NCI-H748 (cell line): ENCODE measurements around the gene DNAJB5.
A peak's percentile ranks its signal among the peaks of the same experiment; 100 is the strongest.
"Not testable (repeated sequence)": the region's sequence is repeated elsewhere in the genome, so short reads cannot be mapped to it uniquely, and the experiment has no call there.

Experiments used
- DNase-seq: peaks from one replicate; lab custom pipeline; 2025; ENCODE audit not compliant: unreplicated experiment; lab: John Stamatoyannopoulos, UW

Gene DNAJB5

DNA sequence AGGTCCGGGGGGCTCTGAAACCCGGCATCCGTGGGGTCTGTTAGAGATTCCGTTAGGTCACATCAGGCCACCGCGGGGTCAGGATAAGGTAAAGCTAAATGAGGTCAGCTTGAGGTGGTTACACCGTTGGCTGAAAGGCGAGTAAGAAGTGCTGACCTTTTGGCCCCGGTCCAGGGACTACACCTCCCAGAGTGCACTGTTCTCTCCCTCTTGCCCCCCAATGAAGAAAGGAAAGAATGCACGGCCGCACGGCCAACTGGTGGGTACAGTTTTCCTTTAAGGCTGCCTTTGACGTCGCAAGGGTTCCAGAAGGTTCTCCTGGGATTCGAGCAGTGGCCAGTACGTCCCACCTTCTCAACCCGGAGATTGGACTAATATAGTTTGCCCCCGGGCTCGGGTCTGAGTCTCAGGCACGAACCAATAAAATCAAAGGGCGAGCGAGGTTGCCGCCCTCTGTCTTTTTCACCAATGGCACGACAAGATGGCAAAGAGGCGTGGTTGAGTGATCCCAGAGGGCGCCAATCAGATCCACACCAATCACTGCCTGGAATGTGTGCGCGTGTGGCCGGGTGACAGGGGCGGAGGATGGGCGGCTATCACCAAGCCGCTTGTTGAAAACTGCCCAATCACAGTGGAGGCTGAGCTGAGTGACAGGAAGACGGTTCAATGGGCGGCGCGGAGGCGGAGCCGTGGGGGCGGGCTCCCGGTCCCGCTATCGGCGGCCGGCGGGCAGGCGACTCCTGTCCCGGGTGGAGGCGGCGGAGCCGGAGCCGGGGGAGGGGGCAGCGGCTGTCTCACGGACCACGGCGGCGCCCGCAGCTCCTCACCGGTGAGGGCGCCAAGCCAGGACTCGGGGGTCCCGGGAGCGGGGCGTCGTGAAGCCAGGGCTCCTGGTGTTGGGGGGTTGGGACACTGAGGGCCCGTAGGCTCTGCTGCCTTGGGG lies at the start of gene DNAJB5:
DNAJB5 (plus strand) TSS at position 743 of the 943 bp plus-strand sequence. CDS start 886 bp downstream, outside the sequence.
- peak; percentile 99 for DNase-seq

DNA sequence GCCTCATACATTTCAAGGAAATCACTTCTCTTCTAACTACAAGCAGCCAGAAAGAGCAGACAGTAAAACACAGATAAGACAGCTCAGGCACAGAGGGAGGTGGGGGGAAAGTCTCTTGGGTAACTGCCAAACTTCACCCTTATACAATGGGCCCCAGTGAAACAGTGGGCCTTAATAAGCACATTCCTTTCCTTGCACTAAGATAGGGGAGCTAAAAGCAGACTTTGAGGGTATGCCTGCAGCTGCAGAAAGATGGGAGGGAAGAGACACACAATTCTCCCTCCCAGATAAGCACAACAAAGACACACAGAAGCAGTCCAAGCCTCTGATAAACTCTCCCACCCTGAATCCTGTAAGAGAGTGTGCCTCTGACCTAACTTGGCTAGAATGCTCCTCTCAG lies 49.6 kb upstream of the DNAJB5 start:
- DNase-seq: not testable (repeated sequence)

DNA sequence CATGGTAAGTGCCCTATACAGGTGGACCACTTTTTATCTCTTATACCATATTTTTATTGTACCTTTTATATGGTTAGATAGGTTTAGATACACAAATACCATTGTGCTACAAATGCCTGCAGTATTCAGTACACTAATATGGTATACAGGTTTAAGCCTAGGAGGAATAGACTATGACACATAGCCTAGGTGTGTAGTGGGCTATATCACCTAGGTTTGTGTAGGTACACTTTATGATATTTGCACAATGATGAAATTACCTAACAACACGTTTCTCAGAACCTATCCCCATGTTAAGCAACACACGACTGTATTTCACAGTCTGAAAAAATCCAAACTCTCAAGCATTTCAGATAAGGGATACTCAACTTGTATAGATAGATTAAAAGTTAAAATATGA lies 41.1 kb upstream of the DNAJB5 start:
- no peak for DNase-seq

DNA sequence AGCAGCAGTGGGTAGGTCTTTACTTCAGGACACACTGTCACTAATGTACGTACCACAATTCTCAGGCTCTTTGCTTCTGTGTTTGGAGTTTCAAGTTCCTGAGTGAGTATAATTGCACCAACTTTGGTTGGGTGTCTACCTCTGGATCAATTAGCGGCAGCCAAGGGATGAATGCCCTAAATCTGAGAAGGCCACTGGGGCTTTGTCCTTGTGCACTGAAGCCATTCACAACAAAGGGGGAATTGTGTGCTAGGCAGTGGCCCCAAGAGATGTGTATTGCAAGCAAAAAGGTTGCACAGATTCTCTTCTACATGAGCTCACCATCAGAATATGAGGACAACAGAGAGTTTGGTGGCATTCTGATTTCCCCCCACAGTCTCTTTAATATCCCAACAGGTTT lies 35.3 kb upstream of the DNAJB5 start:
- no peak for DNase-seq

DNA sequence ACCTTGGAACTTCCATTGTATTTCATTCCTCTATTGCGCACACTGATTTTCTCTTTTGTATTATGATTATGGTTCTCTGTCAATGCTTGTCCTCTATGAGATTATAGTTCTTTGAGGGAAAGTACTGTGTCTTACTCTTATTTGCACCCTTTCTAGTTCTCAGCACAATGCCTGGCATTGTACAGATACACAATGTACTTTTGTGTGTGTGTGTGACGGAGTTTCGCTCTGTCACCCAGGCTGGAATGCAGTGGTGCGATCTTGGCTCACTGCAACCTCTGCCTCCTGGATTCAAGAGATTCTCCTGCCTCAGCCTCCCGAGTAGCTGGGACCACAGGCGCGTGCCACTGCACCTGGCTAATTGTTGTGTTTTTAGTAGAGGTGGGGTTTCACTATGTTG lies 33.5 kb upstream of the DNAJB5 start:
- DNase-seq: not testable (repeated sequence)

DNA sequence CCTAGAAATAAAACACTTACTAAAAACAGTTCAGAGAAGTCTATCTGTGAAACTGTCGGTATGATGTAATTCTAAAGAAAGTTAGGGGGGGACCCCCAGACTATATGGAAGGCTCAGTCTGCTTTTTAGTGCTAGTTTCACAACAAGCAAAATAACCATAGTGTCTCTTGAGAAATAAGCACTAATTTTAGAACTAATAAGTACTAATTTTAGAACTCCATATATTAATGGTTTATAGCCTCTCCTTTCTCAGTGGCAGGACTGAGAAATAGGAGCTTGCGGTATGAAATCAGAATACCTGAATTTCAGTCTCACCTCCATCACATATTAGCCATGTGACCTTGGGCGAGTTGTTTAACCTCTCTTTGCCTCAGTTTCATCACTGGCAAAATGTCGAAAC lies 32.9 kb upstream of the DNAJB5 start:
- DNase-seq: no peak

DNA sequence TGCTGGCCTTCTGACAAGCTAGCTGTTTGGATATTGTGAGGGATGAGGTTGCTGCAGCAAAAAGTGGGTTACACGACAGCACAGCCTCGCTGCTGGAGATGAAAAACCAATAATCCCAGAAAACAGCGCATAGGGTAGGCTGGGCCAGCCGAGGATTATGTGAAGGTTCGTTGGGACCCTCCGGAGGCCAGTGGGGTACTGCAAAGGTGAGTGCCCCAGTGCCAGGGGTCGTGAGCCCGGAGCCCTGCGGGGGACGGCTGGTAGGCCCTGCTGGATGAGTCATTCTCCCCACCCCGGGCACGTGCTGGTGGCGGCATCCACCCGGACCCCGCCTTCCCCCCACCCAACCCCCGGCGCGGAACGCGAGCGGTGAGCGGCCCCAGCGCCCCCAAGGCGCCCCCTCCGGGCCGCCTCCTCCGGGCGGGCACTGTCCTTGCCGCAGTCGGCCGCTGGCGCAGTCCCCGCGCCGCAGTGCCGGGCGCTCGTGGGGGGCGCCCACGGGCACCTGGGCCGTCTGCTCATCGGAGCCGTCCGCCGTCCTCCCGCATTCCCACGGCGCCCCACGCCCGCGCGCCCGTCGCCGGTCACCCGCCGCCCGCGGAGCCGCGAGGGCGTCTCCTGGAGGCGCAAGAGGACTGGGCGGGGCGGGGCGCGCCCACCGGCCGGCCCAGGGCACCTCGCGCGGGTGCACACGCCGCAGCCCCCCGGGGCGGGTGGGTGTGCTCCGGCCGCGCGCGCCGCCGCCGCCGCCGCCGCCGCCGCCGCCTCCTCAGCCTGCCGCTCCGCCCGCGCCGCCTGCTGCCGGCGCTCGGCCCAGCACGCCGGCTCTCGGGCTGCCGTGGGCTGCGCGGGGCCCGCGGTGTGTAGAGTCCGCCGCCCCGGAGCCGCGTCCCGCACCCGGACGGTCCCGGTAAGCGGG lies 31.8 kb upstream of the DNAJB5 start, which contains the start of gene PHF24:
PHF24 (plus strand) TSS at position 794 of the 919 bp plus-strand sequence. CDS start 13,014 bp downstream, outside the sequence.
- DNase-seq: peak; percentile 49

DNA sequence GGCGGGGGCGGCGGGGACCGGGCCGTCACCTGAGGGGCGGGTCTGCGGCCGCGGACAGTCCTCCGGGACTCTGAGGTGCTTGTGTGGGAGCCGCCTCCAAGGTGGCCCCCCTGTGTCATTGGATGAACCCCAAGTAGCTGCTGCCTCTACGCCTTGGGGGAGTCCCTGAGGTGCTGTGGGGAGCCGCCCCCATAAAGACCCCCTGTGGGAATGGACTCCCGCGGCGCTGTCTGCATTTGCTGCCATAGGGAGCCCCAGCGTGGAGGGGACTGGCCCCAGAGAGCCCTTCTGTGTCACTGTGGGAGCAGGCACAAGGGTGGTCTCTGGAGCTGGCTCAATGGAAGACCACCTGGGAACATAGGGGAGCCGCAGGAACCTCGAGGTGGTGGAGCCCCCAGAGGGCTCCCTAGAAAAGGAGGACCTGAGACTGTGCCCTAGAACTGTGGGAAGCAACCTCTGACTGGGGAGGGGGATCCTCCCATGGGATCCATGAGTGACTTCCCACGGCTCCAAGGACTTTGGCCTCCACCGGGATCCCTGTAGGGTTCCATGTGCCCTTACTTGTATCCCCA lies 31.0 kb upstream of the DNAJB5 start:
- no peak for DNase-seq

DNA sequence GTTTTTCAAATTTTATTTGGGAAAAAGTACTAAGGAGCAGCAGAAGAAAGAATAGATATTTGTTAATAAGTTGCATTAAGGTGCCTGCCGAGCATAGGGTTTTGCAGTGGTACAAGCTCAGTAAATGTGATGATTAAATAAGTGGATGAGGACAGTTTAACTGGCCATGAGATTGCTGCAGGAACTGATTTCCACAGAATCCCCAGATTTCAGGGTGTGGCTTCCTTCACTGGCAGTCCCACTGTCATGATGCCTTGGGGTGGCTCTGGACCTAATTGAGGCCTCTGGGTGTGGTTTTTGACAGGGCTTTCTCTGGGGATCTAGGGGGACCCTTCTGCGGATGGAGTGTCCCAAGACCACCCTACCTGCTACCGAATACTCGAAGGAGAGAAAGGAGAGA lies 30.1 kb upstream of the DNAJB5 start:
- no peak for DNase-seq

DNA sequence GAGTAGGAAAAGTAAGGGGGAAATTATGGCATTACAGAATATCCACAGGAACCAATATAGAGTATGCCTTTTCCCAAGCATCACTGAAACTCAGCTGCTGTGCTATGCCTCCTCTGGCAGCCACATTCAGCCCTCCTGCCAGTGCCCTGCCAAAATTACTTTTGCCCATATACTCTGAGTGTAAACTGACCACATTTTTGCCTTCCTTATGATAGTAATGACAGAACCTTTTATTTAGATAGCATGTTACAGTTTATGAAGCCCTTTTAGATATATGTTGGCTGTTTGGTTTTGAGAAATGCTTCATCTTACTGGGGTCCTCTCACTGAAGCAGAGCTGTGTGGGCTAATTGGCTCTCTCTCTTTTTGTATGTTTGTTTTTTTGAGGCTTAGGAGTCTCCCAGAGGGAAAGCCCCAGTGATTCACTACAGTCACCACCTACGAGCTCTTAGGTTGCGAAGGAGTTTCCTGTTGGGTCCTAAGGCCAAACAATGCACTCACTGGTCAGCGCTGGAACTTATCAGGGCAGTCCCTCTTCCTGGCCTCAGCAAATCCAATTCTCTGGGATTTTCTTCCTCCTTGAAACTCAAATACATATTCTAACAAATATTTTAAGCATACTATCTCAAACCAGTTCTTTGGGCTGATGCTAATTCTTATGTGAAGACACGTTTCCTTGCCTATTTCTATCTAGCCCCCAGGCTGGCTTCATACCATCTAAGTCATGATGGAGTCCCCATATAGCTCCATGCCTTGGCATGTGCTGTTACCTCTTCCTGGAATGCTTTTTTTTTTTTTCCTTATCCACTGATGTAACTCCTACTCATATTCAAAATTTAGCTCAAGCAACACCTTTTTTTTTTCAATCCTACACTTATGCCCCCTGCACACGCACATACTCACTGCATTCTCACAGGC lies 27.7 kb upstream of the DNAJB5 start:
- DNase-seq: no peak

DNA sequence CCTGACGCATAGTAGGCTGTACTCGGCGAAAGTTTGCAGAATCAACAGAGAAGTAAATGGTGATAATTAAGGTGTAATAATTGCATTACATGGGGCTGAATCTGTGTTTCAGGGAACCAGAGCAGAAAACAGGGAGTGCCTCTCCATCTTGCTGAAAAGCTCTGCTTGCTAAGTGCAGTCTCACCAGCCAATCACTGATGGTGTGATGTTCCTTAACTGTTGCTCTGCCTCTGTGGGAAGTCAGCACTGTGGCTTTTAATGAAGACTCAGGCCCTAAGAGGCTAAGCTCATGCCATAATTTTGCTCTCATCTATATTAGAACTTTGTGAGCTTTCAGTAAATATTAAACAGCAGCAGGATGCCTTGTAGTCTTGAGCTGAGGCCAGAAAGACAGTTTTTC lies 27.0 kb upstream of the DNAJB5 start:
- DNase-seq: no peak

DNA sequence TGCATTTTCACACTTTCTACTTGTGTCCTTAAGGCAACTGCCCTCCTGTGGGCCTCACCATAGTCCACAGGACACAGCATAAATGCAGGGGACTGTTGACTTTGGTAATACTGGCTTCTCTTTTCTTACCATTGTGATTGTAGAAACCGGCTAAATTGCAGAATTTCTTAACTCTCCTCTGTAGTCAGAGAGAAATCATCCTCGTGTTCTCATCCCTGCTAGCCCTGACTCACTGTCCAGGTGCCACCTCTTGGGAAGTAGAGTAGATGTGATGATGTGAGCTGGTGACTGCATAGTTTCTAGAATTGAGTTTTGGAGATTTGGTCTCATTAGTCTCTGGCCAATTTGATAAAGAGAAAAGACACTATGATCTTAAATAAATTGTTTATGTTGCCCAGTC lies 26.0 kb upstream of the DNAJB5 start:
- no peak for DNase-seq

DNA sequence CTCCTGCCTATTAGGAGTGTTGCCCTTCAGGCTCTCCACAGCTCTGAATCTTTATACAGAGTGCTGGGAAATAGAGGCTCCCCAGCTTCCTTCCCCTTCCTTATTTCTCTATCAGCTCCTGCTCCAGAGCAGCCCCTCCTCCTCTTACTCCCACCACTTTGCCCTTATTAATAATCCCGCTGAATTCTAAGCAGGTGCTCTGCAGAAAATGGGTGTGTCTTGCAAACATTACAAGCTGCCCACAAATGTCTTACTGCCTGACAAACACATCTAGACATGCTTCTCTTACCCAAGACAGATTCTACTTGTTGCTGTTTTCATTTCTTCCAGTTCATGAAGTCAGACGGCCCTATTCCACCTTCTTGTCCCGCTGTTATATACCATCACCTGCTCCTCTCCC lies 25.1 kb upstream of the DNAJB5 start:
- peak; percentile 48 for DNase-seq

DNA sequence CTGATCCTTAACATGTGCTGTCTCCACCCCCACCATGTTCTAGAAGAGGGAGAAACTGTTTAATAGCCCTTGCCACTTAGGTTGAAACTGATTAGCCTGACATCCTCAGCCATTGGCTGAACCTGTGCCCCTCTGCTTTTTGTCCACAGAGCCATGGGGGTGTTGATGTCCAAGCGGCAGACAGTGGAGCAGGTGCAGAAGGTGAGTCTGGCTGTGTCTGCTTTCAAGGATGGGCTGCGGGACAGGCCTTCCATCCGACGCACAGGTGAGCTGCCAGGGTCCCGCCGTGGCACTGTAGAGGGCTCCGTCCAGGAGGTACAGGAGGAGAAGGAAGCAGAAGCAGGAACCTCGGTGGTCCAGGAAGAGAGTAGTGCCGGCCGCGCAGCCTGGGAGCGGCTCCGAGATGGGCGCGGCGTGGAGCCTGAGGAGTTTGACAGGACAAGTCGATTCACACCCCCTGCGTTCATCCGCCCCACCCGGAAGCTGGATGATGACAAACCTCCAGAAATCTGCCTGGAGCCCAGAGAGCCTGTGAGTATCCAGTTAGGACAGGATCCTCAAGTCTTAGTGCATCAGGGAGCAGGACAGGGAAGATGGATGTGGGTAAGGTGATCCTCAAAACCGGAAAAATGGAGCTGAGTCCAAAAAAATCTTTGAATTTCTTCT lies 18.3 kb upstream of the DNAJB5 start:
- DNase-seq: no peak

DNA sequence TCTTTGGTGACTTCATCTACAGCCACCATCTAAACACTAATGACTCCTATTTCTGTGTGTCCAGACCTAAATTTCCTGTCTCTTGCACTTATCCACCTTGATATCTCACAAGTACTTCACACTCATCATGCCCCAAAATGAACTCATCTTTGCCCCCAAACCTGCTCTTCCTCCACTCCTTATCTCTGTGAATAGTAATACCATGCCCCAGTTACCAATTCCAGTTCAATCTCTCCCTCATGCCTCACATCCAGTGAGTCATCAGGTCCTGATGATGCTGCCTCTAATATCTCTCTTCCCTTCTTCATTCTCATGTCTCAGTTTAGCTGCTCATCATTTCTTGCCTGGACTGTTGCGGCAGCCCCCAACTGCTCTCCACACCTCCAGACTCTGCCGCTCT lies 14.9 kb upstream of the DNAJB5 start:
- DNase-seq: no peak

DNA sequence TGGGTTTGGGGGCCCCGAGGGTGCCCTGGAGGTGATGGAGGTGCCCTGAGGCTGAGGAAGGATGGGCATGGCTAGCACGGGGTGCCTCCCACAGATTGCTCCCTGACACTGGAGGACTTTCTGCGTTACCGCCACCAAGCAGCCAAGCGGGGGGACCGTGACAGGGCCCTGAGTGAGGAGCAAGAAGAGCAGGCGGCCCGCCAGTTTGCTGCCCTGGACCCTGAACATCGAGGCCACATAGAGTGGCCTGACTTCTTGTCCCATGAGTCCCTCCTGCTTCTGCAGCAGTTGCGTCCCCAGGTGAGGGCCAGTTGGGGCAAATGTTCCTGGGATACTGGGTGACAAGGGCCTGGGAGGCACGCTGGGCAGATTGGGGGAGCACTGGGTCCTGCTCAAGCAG lies 13.1 kb upstream of the DNAJB5 start:
- DNase-seq: no peak

DNA sequence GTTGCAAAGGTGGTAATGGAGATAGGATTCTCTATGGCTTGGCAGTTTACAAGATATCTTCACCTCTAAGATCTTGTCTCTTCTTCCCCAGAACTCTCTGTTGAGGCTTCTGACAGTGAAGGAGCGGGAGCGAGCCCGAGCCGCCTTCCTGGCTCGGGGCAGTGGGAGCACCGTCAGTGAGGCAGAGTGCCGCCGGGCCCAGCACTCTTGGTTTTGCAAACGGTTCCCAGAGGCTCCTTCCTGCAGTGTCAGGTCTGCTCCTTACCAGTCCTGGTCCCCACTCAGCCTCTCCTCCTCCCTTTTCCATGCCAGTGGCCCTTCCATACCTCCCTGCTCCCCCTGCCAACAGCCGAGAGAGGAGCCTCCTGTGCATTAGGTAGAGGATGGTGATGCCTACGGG lies 12.6 kb upstream of the DNAJB5 start:
- DNase-seq: no peak

DNA sequence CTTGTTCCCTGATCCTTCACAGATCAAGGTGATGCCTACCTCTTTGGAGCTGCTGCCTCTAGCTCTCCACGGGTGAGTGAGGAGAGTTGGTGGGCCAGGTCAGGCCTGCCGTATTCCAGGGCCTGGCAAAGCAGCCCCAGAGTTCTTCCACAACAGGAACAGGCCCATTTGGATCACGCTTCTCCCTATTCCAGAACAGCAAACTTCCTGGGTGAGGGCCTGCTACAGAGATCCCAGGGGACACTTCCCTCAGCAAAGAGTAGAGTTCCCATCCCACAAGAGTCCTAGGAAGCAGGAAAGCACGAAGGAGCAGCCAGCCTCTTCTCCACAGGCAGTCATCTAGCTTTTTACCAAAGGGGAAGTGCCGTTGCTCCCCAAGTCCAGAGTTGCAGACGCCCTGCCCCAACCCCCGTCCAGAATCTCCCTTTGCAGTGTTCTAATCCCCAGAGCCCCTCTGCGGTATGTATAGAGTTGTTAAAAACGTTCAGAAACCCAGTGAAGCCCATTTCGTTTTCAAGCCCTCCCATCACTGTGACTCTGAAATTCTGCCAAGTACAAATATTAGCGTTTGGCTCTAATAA lies 9.3 kb upstream of the DNAJB5 start:
- no peak for DNase-seq

DNA sequence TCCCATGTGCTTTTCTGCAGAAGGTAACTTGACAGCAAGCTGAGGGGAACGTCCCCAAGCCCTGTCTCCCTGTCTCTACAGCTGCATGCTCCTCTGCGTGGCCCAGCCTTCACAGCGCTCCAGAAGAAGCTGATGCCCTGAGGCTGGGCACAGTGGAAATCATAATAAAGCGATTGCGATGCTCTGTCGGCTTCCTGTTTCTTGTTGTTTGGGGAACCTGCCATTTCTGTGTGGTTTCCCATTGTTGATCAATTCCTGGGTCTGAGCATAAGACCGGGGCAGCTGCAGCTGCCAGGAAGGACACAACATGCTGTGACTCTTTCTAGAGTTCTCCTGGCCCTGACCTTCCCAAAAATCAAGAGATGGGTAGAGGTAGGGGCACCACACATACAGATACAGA lies 7.2 kb upstream of the DNAJB5 start:
- no peak for DNase-seq
